IMR-90 (cell line): Measurements from ENCODE around the gene DCLRE1B. TPM values are rescaled to one million over a fixed set of nuclear protein-coding genes. Genes with fewer than 3 reads are reported as not detected.

Source experiments
- ATAC-seq: fragments of 200-7000 bp; cut with Tn5 transposase; 2 replicates; pipeline ENCODE4 v1.9.1; 2020; ENCODE audit warnings: low read depth, mild to moderate bottlenecking, moderate library complexity
- BruUV-seq: library from RNA; stranded (reverse); fragments of 400-500 nt; replicated peaks from 2 replicates; lab custom pipeline; 2021; lab: Mats Ljungman, UMichigan
- CTCF ChIA-PET: fragments of 300-600 bp; formaldehyde crosslinking; extraction: SDS; loops from one replicate; lab custom pipeline; 2021; ENCODE audit warnings: antibody characterized with exemption; lab: Yijun Ruan, JAX
- POLR2A ChIA-PET: fragments of 300-600 bp; sonication (Branson Sonifier 250); formaldehyde crosslinking; loops from one replicate; lab custom pipeline; 2022; ENCODE audit warnings: antibody characterized with exemption; ENCODE audit not compliant: unreplicated experiment; lab: Charles Lee
- DNase-seq: peaks from one replicate; pipeline ENCODE4 v3.0.0; 2013
- H2AFZ ChIP-seq: replicated peaks from 2 replicates; pipeline ENCODE3; 2013; ENCODE audit warnings: low read length, mild to moderate bottlenecking; ENCODE audit not compliant: poor library complexity
- H2AK5ac ChIP-seq: 2 replicates; pipeline ENCODE4 v1.6.1; 2013; ENCODE audit warnings: low read depth, low read length, inconsistent platforms
- H2AK9ac ChIP-seq: replicated peaks from 2 replicates; pipeline ENCODE3; 2013; ENCODE audit warnings: mild to moderate bottlenecking, low read depth, low read length, moderate library complexity; ENCODE audit not compliant: poor library complexity
- H2BK120ac ChIP-seq: 2 replicates; pipeline ENCODE4 v1.6.1; 2013; ENCODE audit warnings: low read depth, low read length, inconsistent platforms
- H2BK15ac ChIP-seq: 3 replicates; pipeline ENCODE4 v1.6.1; 2013; ENCODE audit warnings: low read depth, low read length, inconsistent platforms
- H2BK20ac ChIP-seq: 2 replicates; pipeline ENCODE4 v1.6.1; 2013; ENCODE audit warnings: low read depth, mild to moderate bottlenecking, inconsistent platforms, low read length, moderate library complexity
- H2BK5ac ChIP-seq: 2 replicates; pipeline ENCODE4 v1.6.1; 2013; ENCODE audit warnings: mild to moderate bottlenecking, low read depth, low read length, inconsistent platforms; ENCODE audit not compliant: poor library complexity, severe bottlenecking
- H3K14ac ChIP-seq: replicated peaks from 2 replicates; pipeline ENCODE4 v1.6.1; 2013; ENCODE audit warnings: low read depth, low read length, inconsistent platforms
- H3K18ac ChIP-seq: 2 replicates; pipeline ENCODE4 v1.6.1; 2013; ENCODE audit warnings: low read depth, low read length, control low read depth
- H3K23ac ChIP-seq: 2 replicates; pipeline ENCODE4 v1.6.1; 2013; ENCODE audit warnings: low read depth, low read length, inconsistent platforms
- H3K27ac ChIP-seq: 2 replicates; pipeline ENCODE4 v1.5.1; 2013; ENCODE audit warnings: mild to moderate bottlenecking, control low read depth, low read length; ENCODE audit not compliant: insufficient read depth
- H3K27me3 ChIP-seq: 2 replicates; pipeline ENCODE4 v1.6.1; 2013; ENCODE audit warnings: low read length; ENCODE audit not compliant: control insufficient read depth, insufficient read depth
- H3K36me3 ChIP-seq: 2 replicates; pipeline ENCODE4 v1.6.1; 2013; ENCODE audit warnings: low read length, mixed read lengths; ENCODE audit not compliant: control insufficient read depth, insufficient read depth
- H3K4ac ChIP-seq: 2 replicates; pipeline ENCODE4 v1.6.1; 2013; ENCODE audit warnings: low read depth, low read length, inconsistent platforms
- H3K4me1 ChIP-seq: 2 replicates; pipeline ENCODE4 v1.6.1; 2013; ENCODE audit warnings: low read length, mixed read lengths; ENCODE audit not compliant: control insufficient read depth, insufficient read depth
- H3K4me2 ChIP-seq: 2 replicates; pipeline ENCODE4 v1.6.1; 2013; ENCODE audit warnings: low read depth, mild to moderate bottlenecking, control low read depth, low read length, moderate library complexity
- H3K4me3 ChIP-seq: 2 replicates; pipeline ENCODE4 v1.5.1; 2013; ENCODE audit warnings: low read depth, mild to moderate bottlenecking, control low read depth, low read length, moderate library complexity; ENCODE audit not compliant: insufficient read depth
- H3K56ac ChIP-seq: 2 replicates; pipeline ENCODE4 v1.6.1; 2013; ENCODE audit warnings: low read length, inconsistent platforms; ENCODE audit not compliant: insufficient read depth; ENCODE audit errors: extremely low read depth
- H3K79me1 ChIP-seq, 2 experiments: 2 replicates each; pipeline ENCODE4 v1.6.1; 2013; ENCODE audit warnings: low read length in 2 of 2, inconsistent platforms in 1 of 2, low read depth in 1 of 2
- H3K9ac ChIP-seq: 2 replicates; pipeline ENCODE4 v1.6.1; 2013; ENCODE audit warnings: low read depth, low read length, control low read depth
- H3K9me1 ChIP-seq: 2 replicates; pipeline ENCODE4 v1.6.1; 2013; ENCODE audit warnings: low read length, inconsistent platforms; ENCODE audit not compliant: insufficient read depth
- H3K9me3 ChIP-seq: 2 replicates; pipeline ENCODE4 v1.6.1; 2013; ENCODE audit warnings: low read length; ENCODE audit not compliant: control insufficient read depth, insufficient read depth
- H4K20me1 ChIP-seq: 2 replicates; pipeline ENCODE4 v1.6.1; 2013; ENCODE audit warnings: low read length, inconsistent platforms; ENCODE audit not compliant: insufficient read depth
- H4K5ac ChIP-seq: 2 replicates; pipeline ENCODE4 v1.6.1; 2013; ENCODE audit warnings: mild to moderate bottlenecking, low read depth, low read length, control low read depth
- H4K8ac ChIP-seq, 2 experiments: 2 replicates each; pipeline ENCODE4 v1.6.1; 2013; ENCODE audit warnings: low read depth in 2 of 2, low read length in 2 of 2, control low read depth in 1 of 2, inconsistent platforms in 1 of 2
- H4K91ac ChIP-seq: 2 replicates; pipeline ENCODE4 v1.6.1; 2013; ENCODE audit warnings: low read depth, low read length, inconsistent platforms; ENCODE audit not compliant: insufficient read depth
- BHLHE40 ChIP-seq: fragments of 150-350 bp; IDR thresholded peaks from 2 replicates; pipeline ENCODE4 v1.6.1; 2016; ENCODE audit warnings: mild to moderate bottlenecking, low read depth, low read length
- CEBPB ChIP-seq: IDR thresholded peaks from 2 replicates; pipeline ENCODE4 v1.6.1; 2012; ENCODE audit warnings: low read depth, low read length, improper control_type of control experiment
- CHD1 ChIP-seq: IDR thresholded peaks from 2 replicates; pipeline ENCODE4 v1.6.1; 2012; ENCODE audit warnings: low read depth, low read length, improper control_type of control experiment
- CTCF ChIP-seq: conservative IDR thresholded peaks from 2 replicates; pipeline ENCODE4 v1.5.1; 2012; ENCODE audit warnings: mild to moderate bottlenecking, low read depth, low read length, improper control_type of control experiment
- ELK1 ChIP-seq: fragments of 150-350 bp; IDR thresholded peaks from 2 replicates; pipeline ENCODE4 v1.6.1; 2016; ENCODE audit warnings: low read depth, mild to moderate bottlenecking, low read length, moderate library complexity, borderline replicate concordance
- FOS ChIP-seq: fragments of 150-350 bp; IDR thresholded peaks from 2 replicates; pipeline ENCODE4 v1.6.1; 2016; ENCODE audit warnings: low read depth, low read length
- MAFK ChIP-seq: IDR thresholded peaks from 2 replicates; pipeline ENCODE4 v1.6.1; 2012; ENCODE audit warnings: low read depth, low read length, improper control_type of control experiment
- MAZ ChIP-seq: IDR thresholded peaks from 2 replicates; pipeline ENCODE4 v1.6.1; 2012; ENCODE audit warnings: low read depth, mild to moderate bottlenecking, low read length, improper control_type of control experiment, moderate library complexity, borderline replicate concordance
- MXI1 ChIP-seq: IDR thresholded peaks from 2 replicates; pipeline ENCODE4 v1.6.1; 2012; ENCODE audit warnings: low read depth, mild to moderate bottlenecking, low read length, moderate library complexity, borderline replicate concordance
- NFE2L2 ChIP-seq: fragments of 150-350 bp; IDR thresholded peaks from 2 replicates; pipeline ENCODE4 v1.6.1; 2016; ENCODE audit warnings: low read depth, mild to moderate bottlenecking, low read length
- POLR2A ChIP-seq: IDR thresholded peaks from 2 replicates; pipeline ENCODE4 v1.6.1; 2012; ENCODE audit warnings: mild to moderate bottlenecking, low read depth, low read length
- RAD21 ChIP-seq: IDR thresholded peaks from 2 replicates; pipeline ENCODE4 v1.6.1; 2012; ENCODE audit warnings: low read length, improper control_type of control experiment
- RCOR1 ChIP-seq: IDR thresholded peaks from 2 replicates; pipeline ENCODE4 v1.6.1; 2012; ENCODE audit warnings: mild to moderate bottlenecking, low read length, improper control_type of control experiment; ENCODE audit not compliant: insufficient replicate concordance
- RFX5 ChIP-seq: IDR thresholded peaks from 2 replicates; pipeline ENCODE4 v1.8.0; 2012; ENCODE audit warnings: low read depth, mild to moderate bottlenecking, low read length, moderate library complexity
- SMC3 ChIP-seq: fragments of 150-350 bp; IDR thresholded peaks from 2 replicates; pipeline ENCODE4 v1.6.1; 2016; ENCODE audit warnings: low read depth, mild to moderate bottlenecking, antibody characterized with exemption, low read length, moderate library complexity
- USF2 ChIP-seq: fragments of 150-350 bp; IDR thresholded peaks from 2 replicates; pipeline ENCODE4 v1.6.1; 2017; ENCODE audit warnings: mild to moderate bottlenecking, antibody characterized with exemption, low read length, low read depth
- WGBS, 2 experiments: methylation state at CpG; one replicate each; pipeline versions ENCODE4 v1.1.5 to v1.1.7; 2013; ENCODE audit warnings: missing lambda C conversion rate in 2 of 2; ENCODE audit not compliant: insufficient read length in 1 of 2; ENCODE audit errors: extremely low coverage in 2 of 2; 5-methylcytosine and 5-hydroxymethylcytosine counted together
- dilution Hi-C: fragments of 300-500 bp; cut with HindIII; formaldehyde crosslinking; loops from one replicate; pipeline ENCODE4 v1.14.3; 2018; ENCODE audit warnings: low sequenced_read_pairs; ENCODE audit not compliant: unreplicated experiment
- in situ Hi-C: fragments of 300-500 bp; cut with MboI; formaldehyde crosslinking; loops from 3 replicates; pipeline ENCODE4 v1.14.3; 2019; ENCODE audit warnings: low sequenced_read_pairs, inconsistent platforms, mixed read lengths
- intact Hi-C: fragments of 100-400 bp; cut with micrococcal nuclease; formaldehyde crosslinking; loops from 2 replicates; pipeline ENCODE4 v1.10.0; 2022
- polyA plus RNA-seq, 3 experiments: library from polyadenylated mRNA; depleted of rRNA; stranded (reverse); fragments of >200 nt; gene quantifications; 2 replicates each; pipeline ENCODE4 v1.2.3, GENCODE V29; 2012; ENCODE audit warnings: low replicate concordance in 1 of 3
- total RNA-seq: library from RNA; depleted of rRNA; stranded (reverse); fragments of >200 nt; gene quantifications from 2 replicates; pipeline ENCODE4 v1.2.3, GENCODE V29; 2012

DCLRE1B gene
- total and polyA plus RNA-seq, 2 of the 4 experiments (the other 2 are of a cell fraction), result 4.9 to 6.1 TPM

GRCh38 chr1:113881661-113882060 lies 23.5 kb upstream of the DCLRE1B start:
- WGBS, 2 experiments, result 72% methylated on average over 2 of the region's 2 CpGs; no CpG with 5 or more reads in 1 of the 2 experiments
- dilution Hi-C loops, result no loop called here
- in situ Hi-C loops, result no loop called here
- H2AK5ac ChIP-seq, result no peak overlapping the region
- H3K36me3 ChIP-seq, result no peaks in the 10 kb centered on the region
- H3K4me1 ChIP-seq, result no peaks in the 10 kb centered on the region
- no peak overlapping the region for H2BK15ac ChIP-seq
- H3K79me1 ChIP-seq, result no peaks in the 10 kb centered on the region
- H2BK5ac ChIP-seq, result no peak overlapping the region
- no peak overlapping the region for H4K5ac ChIP-seq
- H2BK120ac ChIP-seq, result no peak overlapping the region
- H2BK20ac ChIP-seq, result no peak overlapping the region
- CTCF ChIA-PET, result no interaction called here
- H3K9me3 ChIP-seq, result no peaks in the 10 kb centered on the region
- no peak for ATAC-seq
- H3K4me3 ChIP-seq, result no peak overlapping the region
- H3K14ac ChIP-seq, result no peak overlapping the region
- no peaks in the 10 kb centered on the region; the same call in 1 of the 2 replicates for H3K9me1 ChIP-seq
- H3K27ac ChIP-seq, result no peak overlapping the region
- H4K20me1 ChIP-seq, result no peaks in the 10 kb centered on the region
- intact Hi-C loops, result no loop called here
- H2AFZ ChIP-seq, result no peak overlapping the region
- H3K4me2 ChIP-seq, result no peak overlapping the region
- TF ChIP-seq BHLHE40, result no peak
- TF ChIP-seq CHD1, result no peak
- no peak for TF ChIP-seq POLR2A
- TF ChIP-seq RCOR1, result no peak
- no peak for TF ChIP-seq RAD21
- no peak for TF ChIP-seq ELK1
- no peak for TF ChIP-seq SMC3
- TF ChIP-seq NFE2L2, result no peak
- TF ChIP-seq FOS, result no peak
- TF ChIP-seq MXI1, result no peak
- TF ChIP-seq CTCF, result no peak
- TF ChIP-seq CEBPB, result no peak
- TF ChIP-seq RFX5, result no peak
- no peak for TF ChIP-seq USF2
- TF ChIP-seq MAZ, result no peak
- TF ChIP-seq MAFK, result no peak
- no peak for DNase-seq
- H4K8ac ChIP-seq, result no peak overlapping the region
- H3K56ac ChIP-seq, result no peak overlapping the region
- no peaks in the 10 kb centered on the region for H3K27me3 ChIP-seq
- H3K18ac ChIP-seq, result no peak overlapping the region
- H2AK9ac ChIP-seq, result no peak overlapping the region
- POLR2A ChIA-PET, result no interaction called here
- H3K9ac ChIP-seq, result no peak overlapping the region
- no peak overlapping the region for H4K91ac ChIP-seq
- no TSS peak for BruUV-seq
- H3K23ac ChIP-seq, result no peak overlapping the region
- H3K4ac ChIP-seq, result no peak overlapping the region
